Right cardiac atrium (tissue), 5 donors: ENCODE results near the gene EHBP1. TPM values are rescaled to one million over a fixed set of nuclear protein-coding genes. Genes with fewer than 3 reads are reported as not detected.

ENCODE experiments used
- ATAC-seq, 2 donors: fragments of 200-7000 bp; cut with Tn5 transposase; one replicate each; pipeline versions ENCODE4 v1.8.0 to v1.9.1; 2020; ENCODE audit warnings: moderate library complexity in 2 of 2, mild to moderate bottlenecking in 1 of 2
- DNase-seq, 3 donors: peaks; one replicate each; pipeline ENCODE4 v3.0.0-alpha.2; 2020
- H3K27ac ChIP-seq: one replicate; pipeline ENCODE4 v1.5.1; 2013; ENCODE audit warnings: mild to moderate bottlenecking, low read length, control low read depth, moderate library complexity
- H3K27me3 ChIP-seq: one replicate; pipeline ENCODE4 v1.6.1; 2013; ENCODE audit not compliant: control insufficient read depth, insufficient read depth
- H3K4me1 ChIP-seq: one replicate; pipeline ENCODE4 v1.6.1; 2013; ENCODE audit warnings: low read length; ENCODE audit not compliant: control insufficient read depth, insufficient read depth
- H3K4me3 ChIP-seq: one replicate; pipeline ENCODE4 v1.5.1; 2013; ENCODE audit warnings: low read length, control low read depth
- H3K9me3 ChIP-seq: one replicate; pipeline ENCODE4 v1.6.1; 2013; ENCODE audit warnings: low read length; ENCODE audit not compliant: control insufficient read depth
- WGBS: extraction: QIAGEN DNeasy Blood & Tissue Kit; methylation state at CpG from one replicate; pipeline ENCODE4 v1.1.7; 2013; 5-methylcytosine and 5-hydroxymethylcytosine counted together
- intact Hi-C, 4 donors: fragments of 100-400 bp; cut with DNase I; formaldehyde crosslinking; loops; one replicate each; pipeline versions ENCODE4 v1.11.0 to v1.14.0; 2022 to 2023
- polyA plus RNA-seq: library from polyadenylated mRNA; stranded (reverse); fragments of 200-250 nt; gene quantifications from one replicate; pipeline ENCODE4 v1.2.3, GENCODE V29; 2013
- total RNA-seq, 4 donors: library from RNA; stranded (reverse); fragmentation: NEBNext Ultra II Directional; extraction: Animal tissue kit (Norgen Biotek cat#: 25700); gene quantifications; one replicate each; pipeline ENCODE4 v1.2.1, GENCODE V29; 2021
- donor health status: healthy with polysubstance abuse.
- donor health status: DM: no; HTN: yes; CAD: no.
- donor health status: DM: no; HTN: no; CAD: no.
- donor health status: DM: no; HTN: yes; CAD: no; lungs with severe emphysema.
- donor health status: DM: yes; HTN: yes; CAD: no.

Gene EHBP1
- total and polyA plus RNA-seq, 5 donors: 13.5 to 37.5 (median 33.2) TPM

GRCh38 chr2:63029058-63029457, 323.5 kb downstream of the EHBP1 start:
- ATAC-seq: no peak
- intact Hi-C loops: no loop called here
- Histone ChIP-seq H3K9me3 (no peaks in the 10 kb centered on the region), H3K4me3 (no peak overlapping the region), H3K27ac (no peak overlapping the region), H3K4me1 (no peaks in the 10 kb centered on the region), H3K27me3 (no peaks in the 10 kb centered on the region)
- DNase-seq: no peak
- 95% methylated on average over 1 of the region's 1 CpG for WGBS

- DNase-seq (no peak), ATAC-seq (no peak)
- no peaks in the 10 kb centered on the region for H3K27me3 ChIP-seq
- WGBS: 91% methylated on average over 4 of the region's 4 CpGs
- intact Hi-C loops: no loop called here
- no peak overlapping the region for H3K4me3 ChIP-seq
- H3K4me1 ChIP-seq: no peaks in the 10 kb centered on the region
- H3K9me3 ChIP-seq: no peaks in the 10 kb centered on the region
- no peak overlapping the region for H3K27ac ChIP-seq
These were observed 329.0 kb downstream of the EHBP1 start for GRCh38 chr2:63034526-63034925.

GRCh38 chr2:63035169-63035568, 329.7 kb downstream of the EHBP1 start:
- no peaks in the 10 kb centered on the region for H3K27me3 ChIP-seq
- WGBS: 81% methylated on average over 2 of the region's 2 CpGs
- H3K4me1 ChIP-seq: no peaks in the 10 kb centered on the region
- intact Hi-C loops: no loop called here
- no peaks in the 10 kb centered on the region for H3K9me3 ChIP-seq
- H3K27ac ChIP-seq: no peak overlapping the region
- H3K4me3 ChIP-seq: no peak overlapping the region
- ATAC-seq (no peak), DNase-seq (no peak)

GRCh38 chr2:63035660-63036059, 330.1 kb downstream of the EHBP1 start:
- Histone ChIP-seq H3K27me3 (no peaks in the 10 kb centered on the region), H3K9me3 (no peaks in the 10 kb centered on the region), H3K27ac (no peak overlapping the region), H3K4me3 (no peak overlapping the region), H3K4me1 (no peaks in the 10 kb centered on the region)
- WGBS: 91% methylated on average over 4 of the region's 4 CpGs
- no peak for ATAC-seq
- DNase-seq: no peak
- intact Hi-C loops: no loop called here

- DNase-seq: no peak
- no peaks in the 10 kb centered on the region for H3K27me3 ChIP-seq
- 96% methylated on average over 4 of the region's 4 CpGs for WGBS
These were observed 332.5 kb downstream of the EHBP1 start for GRCh38 chr2:63038034-63038433.

GRCh38 chr2:63040586-63040985, 335.1 kb downstream of the EHBP1 start:
- H3K9me3 ChIP-seq: no peaks in the 10 kb centered on the region
- ATAC-seq: no peak
- no peak for DNase-seq
- no peak overlapping the region for H3K27ac ChIP-seq
- intact Hi-C loops: no loop called here
- no peaks in the 10 kb centered on the region for H3K4me1 ChIP-seq
- 98% methylated on average over 1 of the region's 1 CpG for WGBS
- no peak overlapping the region for H3K4me3 ChIP-seq
- no peaks in the 10 kb centered on the region for H3K27me3 ChIP-seq

More at GRCh38 chr2:63038034-63038433, 332.5 kb downstream of the EHBP1 start:
- Histone ChIP-seq H3K4me1 (no peaks in the 10 kb centered on the region), H3K4me3 (no peak overlapping the region), H3K9me3 (no peaks in the 10 kb centered on the region), H3K27ac (no peak overlapping the region)
- intact Hi-C loops: no loop called here
- no peak for ATAC-seq

GRCh38 chr2:63041592-63041991, 336.1 kb downstream of the EHBP1 start:
- DNase-seq (no peak), ATAC-seq (no peak)
- intact Hi-C loops: no loop called here
- Histone ChIP-seq H3K27ac (no peak overlapping the region), H3K4me3 (no peak overlapping the region), H3K4me1 (no peaks in the 10 kb centered on the region), H3K9me3 (no peaks in the 10 kb centered on the region), H3K27me3 (peaks cover 3% of the 10 kb centered on the region)
- WGBS: 100% methylated on average over 1 of the region's 1 CpG

GRCh38 chr2:63044362-63045327, 339.1 kb downstream of the EHBP1 start:
- WGBS: 96% methylated on average over 36 of the region's 36 CpGs
- H3K27ac ChIP-seq: no peak overlapping the region
- DNase-seq (no peak), ATAC-seq (no peak)
- H3K27me3 ChIP-seq: peaks cover 3% of the 10 kb centered on the region
- no peak overlapping the region for H3K4me3 ChIP-seq
- H3K9me3 ChIP-seq: no peaks in the 10 kb centered on the region
- intact Hi-C loops: no loop called here
- peaks cover 3% of the 10 kb centered on the region for H3K4me1 ChIP-seq

GRCh38 chr2:63046552-63046951, 341.0 kb downstream of the EHBP1 start:
- Histone ChIP-seq H3K9me3 (no peaks in the 10 kb centered on the region), H3K27ac (no peak overlapping the region), H3K27me3 (peaks cover 3% of the 10 kb centered on the region), H3K4me1 (peaks cover 3% of the 10 kb centered on the region), H3K4me3 (no peak overlapping the region)
- ATAC-seq: no peak
- 97% methylated on average over 7 of the region's 7 CpGs for WGBS
- intact Hi-C loops: no loop called here
- DNase-seq: no peak

- Histone ChIP-seq H3K4me3 (no peak overlapping the region), H3K27ac (no peak overlapping the region), H3K27me3 (peaks cover 3% of the 10 kb centered on the region), H3K4me1 (peaks cover 3% of the 10 kb centered on the region), H3K9me3 (no peaks in the 10 kb centered on the region)
- 81% methylated on average over 8 of the region's 8 CpGs for WGBS
- no peak for ATAC-seq
- intact Hi-C loops: no loop called here
- DNase-seq: no peak
These were observed 341.4 kb downstream of the EHBP1 start for GRCh38 chr2:63046961-63047320.

- intact Hi-C loops: no loop called here
- DNase-seq (peak in 2 of 3 donors; percentile 53 to 54), ATAC-seq (peak in 1 of 2 donors; percentile 38)
- no peak overlapping the region for H3K4me3 ChIP-seq
- peaks cover 3% of the 10 kb centered on the region for H3K4me1 ChIP-seq
- H3K9me3 ChIP-seq: no peaks in the 10 kb centered on the region
- no peak overlapping the region for H3K27ac ChIP-seq
- WGBS: 24% methylated on average over 71 of the region's 71 CpGs
- H3K27me3 ChIP-seq: peaks cover 3% of the 10 kb centered on the region
These were observed 342.1 kb downstream of the EHBP1 start for GRCh38 chr2:63047321-63048279.
